Astrocyte of the cerebellum (primary cell): ENCODE measurements around the gene POP5.
"Not testable (repeated sequence)": the region's sequence is repeated elsewhere in the genome, so short reads cannot be mapped to it uniquely, and the experiment has no call there.

Source experiments
- DNase-seq: peaks from one replicate; pipeline ENCODE4 v3.0.0-alpha.2; 2011; ENCODE audit warnings: low read depth
- H3K4me3 ChIP-seq: 2 replicates; pipeline ENCODE4 v1.5.1; 2011; ENCODE audit warnings: mild to moderate bottlenecking, low read depth, low read length, moderate library complexity
- in situ Hi-C: cut with HindIII; loops from 2 replicates; pipeline ENCODE4 v1.10.0; 2017; ENCODE audit warnings: low sequenced_read_pairs
- TF ChIP-seq, protein P1 (sequence below): IDR thresholded peaks from 2 replicates; pipeline ENCODE4 v1.5.1; 2012; ENCODE audit warnings: low read length, low read depth, moderate library complexity, mild to moderate bottlenecking; ENCODE audit errors: missing control alignments

Gene POP5

DNA sequence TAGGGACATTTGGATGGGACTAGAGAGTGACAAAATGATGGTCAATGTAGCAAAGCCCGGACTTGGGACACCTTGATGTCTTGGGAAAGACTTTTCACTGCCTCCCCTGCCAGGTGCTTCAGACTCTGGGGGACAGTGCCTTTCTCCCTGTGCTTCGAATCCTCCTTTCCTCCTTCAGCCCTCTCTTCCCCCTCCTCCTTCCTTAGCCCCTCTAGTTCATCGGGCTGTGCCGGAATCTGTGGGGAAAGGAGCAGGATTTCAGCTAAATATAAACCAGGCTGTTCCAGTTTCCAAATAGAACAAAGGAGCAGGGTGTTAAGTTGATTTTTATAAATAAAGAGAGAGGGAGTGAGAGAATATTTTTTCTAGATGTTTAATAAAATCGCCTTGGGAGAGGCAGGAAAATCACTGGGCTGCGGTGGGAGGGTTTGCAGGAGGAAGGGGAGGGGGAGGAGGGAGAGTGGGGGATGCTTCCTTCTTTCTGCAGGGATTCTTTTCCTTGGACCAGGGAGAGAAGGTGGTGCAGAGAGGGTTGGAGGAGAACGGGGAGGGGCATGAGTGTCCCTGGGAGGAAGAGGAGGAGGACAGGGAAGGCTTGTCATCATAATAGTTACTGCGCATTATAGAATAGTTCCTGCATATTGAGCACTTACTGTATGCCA is 37.9 kb upstream of the POP5 start:
- no peak overlapping the region for H3K4me3 ChIP-seq
- DNase-seq: no peak
- in situ Hi-C loops: no loop called here
- TF ChIP-seq, protein P1, sequence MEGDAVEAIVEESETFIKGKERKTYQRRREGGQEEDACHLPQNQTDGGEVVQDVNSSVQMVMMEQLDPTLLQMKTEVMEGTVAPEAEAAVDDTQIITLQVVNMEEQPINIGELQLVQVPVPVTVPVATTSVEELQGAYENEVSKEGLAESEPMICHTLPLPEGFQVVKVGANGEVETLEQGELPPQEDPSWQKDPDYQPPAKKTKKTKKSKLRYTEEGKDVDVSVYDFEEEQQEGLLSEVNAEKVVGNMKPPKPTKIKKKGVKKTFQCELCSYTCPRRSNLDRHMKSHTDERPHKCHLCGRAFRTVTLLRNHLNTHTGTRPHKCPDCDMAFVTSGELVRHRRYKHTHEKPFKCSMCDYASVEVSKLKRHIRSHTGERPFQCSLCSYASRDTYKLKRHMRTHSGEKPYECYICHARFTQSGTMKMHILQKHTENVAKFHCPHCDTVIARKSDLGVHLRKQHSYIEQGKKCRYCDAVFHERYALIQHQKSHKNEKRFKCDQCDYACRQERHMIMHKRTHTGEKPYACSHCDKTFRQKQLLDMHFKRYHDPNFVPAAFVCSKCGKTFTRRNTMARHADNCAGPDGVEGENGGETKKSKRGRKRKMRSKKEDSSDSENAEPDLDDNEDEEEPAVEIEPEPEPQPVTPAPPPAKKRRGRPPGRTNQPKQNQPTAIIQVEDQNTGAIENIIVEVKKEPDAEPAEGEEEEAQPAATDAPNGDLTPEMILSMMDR: no peak

DNA sequence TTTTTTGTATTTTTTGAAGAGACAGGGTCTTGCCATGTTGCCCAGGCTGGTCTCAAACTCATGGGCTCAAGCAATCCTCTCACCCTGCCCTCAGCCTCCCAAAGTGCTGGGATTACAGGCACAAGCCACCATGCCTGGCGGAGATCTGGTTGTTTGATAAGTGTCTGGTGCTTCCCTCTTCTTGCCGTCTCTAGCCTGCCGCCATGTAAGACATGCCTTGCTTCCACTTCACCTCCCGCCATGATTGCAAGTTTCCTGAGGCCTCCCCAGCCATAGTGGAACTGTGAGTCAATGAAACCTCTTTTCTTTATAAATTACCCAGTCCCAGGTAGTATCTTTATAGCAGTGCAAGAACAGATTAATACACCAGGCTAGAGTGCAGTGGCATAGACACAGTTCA is 36.6 kb upstream of the POP5 start:
- in situ Hi-C loops, H3K4me3 ChIP-seq: not testable (repeated sequence)

DNA sequence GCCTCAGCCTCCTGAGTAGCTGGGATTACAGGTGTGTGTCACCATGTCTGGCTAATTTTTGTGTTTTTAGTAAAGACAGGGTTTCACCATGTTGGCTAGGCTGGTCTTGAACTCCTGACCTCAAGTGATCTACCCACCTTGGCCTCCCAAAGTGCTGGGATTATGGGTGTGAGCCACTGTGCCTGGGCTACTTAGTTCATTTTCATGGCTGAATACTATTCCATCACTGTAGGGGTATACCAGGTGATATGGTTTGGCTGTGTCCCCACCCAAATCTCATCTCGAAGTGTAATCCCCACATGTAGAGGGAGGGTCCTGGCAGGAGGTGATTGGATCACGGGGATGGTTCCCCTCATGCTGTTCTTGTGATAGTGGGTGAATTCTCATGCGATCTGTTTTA is 36.0 kb upstream of the POP5 start:
- H3K4me3 ChIP-seq, DNase-seq, in situ Hi-C loops: not testable (repeated sequence)

More for the DNA sequence above, 36.6 kb upstream of the POP5 start:
- DNase-seq: not testable (repeated sequence)

DNA sequence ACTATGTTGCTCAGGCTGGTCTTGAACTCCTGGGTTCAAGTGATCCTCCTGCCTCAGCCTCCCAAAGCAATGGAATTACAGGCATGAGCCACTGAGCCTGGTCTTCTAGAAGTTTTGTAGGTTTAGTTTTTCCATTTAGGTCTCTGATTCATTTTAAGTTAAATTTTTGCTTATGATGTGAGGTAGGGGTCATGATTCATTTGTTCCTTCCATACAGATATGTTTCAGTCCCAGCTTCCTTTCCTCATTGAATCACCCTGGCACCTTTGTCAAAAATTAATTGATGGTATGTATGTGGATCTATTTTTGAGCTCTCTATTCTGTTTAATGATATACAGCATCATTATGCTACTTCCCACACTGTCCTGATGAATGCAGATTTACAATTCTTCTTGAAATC is 33.6 kb upstream of the POP5 start:
- in situ Hi-C loops: no loop called here
- H3K4me3 ChIP-seq: no peak overlapping the region
- TF ChIP-seq, protein P1: no peak
- no peak for DNase-seq

DNA sequence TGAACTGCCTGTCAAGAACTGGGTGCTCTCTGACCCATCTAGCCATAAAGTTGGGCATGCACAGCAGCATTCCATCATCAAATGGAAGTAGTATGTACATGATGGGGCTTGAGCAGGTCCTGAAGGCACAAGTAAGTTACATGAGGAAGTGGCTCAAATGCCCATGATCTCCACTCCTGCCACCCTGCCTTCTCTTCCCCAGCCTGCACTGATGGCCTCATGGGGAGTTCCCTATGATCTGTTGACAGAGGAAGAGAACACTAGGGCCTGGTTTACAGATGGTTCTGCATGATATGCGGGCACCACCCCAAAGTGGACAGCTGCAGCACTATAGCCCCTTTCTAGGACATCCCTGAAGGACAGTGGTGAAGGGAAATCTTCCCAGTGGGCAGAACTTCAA is 30.3 kb upstream of the POP5 start:
- in situ Hi-C loops, H3K4me3 ChIP-seq, DNase-seq: not testable (repeated sequence)

DNA sequence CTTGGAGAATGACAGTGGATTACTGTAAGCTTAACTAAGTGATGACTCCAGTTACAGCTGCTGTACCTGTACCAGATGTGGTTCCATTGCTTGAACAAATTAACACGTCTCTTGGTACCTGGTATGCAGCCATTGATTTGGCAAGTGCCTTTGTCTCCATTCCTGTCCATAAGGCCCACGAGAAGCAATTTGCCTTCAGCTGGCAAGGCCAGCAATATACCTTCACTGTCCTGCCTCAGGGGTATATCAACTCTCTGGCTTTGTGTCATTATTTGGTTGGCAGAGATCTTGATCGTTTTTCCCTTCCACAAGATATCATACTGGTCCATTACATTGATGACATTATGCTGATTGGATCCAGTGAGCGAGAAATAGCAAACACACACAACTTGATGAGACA is 29.4 kb upstream of the POP5 start:
- in situ Hi-C loops: no loop called here
- no peak for DNase-seq
- TF ChIP-seq, protein P1: no peak
- no peak overlapping the region for H3K4me3 ChIP-seq

DNA sequence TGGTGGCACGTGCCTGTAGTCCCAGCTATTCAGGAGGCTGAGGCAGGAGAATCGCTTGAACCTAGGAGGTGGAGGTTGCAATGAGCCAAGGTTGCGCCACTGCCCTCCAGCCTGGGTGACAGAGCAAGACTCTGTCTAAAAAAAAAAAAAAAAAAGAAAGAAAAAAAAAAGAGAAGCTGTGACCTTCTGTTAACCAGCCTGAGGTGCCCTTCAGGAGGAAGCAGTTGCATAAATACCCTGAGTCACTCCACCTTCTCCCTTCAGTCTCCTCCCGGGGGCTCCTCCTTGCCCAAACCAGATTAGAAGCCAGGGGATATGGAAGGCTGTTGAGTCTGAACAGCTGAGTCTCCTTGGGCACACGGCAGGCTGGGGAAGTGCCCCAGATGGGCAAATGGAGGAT is 21.2 kb upstream of the POP5 start:
- H3K4me3 ChIP-seq, DNase-seq, in situ Hi-C loops: not testable (repeated sequence)

DNA sequence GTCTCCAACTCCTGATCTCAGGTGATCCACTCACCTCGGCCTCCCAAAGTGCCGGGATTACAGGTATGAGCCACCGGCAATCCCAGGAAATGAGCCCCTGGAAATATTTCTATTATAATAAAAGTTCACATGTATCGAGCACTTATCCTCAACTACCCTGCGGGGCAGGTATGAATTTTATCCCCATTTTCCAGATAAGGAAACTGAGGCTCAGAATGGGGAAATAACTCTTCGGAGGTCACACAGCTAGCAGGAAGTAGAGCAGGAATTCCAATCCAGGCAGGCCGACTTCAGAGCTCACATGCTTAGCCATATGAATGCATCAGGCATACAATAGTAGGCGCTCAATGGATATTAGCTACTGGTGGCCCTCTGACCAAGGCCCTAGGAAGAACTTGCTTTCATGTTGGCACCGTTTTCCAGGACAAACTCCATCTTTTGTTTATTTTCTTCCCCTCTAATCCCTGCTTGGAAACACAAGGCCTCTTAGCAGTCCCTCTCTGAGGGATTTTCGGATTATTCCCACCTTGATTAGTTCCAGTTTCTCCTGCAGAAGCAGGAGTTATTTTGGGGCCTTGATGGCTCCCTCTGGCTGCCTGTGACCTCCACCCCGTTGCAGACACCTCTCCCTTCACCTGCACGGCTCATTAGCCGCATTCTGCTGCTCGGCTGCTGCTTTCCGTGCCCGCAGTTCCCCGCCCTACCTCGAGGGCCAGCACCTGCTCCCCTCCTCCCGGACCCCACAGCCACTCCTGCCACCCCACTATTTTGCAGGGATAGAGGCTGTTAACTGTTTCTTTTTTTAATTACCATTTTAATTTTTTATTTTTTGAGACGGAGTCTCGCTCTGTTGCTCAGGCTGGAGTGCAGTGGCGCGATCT is 18.7 kb upstream of the POP5 start:
- no peak for DNase-seq
- H3K4me3 ChIP-seq: no peak overlapping the region
- in situ Hi-C loops: loop anchor here (25.0 kb wide), 1 partner anchor 112 kb away; the partner anchor contains the start of gene UNC119B
- TF ChIP-seq, protein P1: no peak
